CD4-positive, alpha-beta T cell treated with Interleukin-12 subunit alpha and Interleukin-12 subunit beta, for 1 hour (primary cell): ENCODE measurements around the gene CHST10.

Source experiments
- DNase-seq: peaks from one replicate; pipeline ENCODE4 v3.0.0-alpha.2; 2020

The CHST10 gene

GRCh38 chr2:100413571-100413970, 3.9 kb downstream of the CHST10 start:
- DNase-seq, result no peak

- no peak for DNase-seq
These were observed 4.6 kb downstream of the CHST10 start for GRCh38 chr2:100412881-100413321.

- no peak for DNase-seq
These were observed 5.0 kb downstream of the CHST10 start for GRCh38 chr2:100412466-100412865.

DNA sequence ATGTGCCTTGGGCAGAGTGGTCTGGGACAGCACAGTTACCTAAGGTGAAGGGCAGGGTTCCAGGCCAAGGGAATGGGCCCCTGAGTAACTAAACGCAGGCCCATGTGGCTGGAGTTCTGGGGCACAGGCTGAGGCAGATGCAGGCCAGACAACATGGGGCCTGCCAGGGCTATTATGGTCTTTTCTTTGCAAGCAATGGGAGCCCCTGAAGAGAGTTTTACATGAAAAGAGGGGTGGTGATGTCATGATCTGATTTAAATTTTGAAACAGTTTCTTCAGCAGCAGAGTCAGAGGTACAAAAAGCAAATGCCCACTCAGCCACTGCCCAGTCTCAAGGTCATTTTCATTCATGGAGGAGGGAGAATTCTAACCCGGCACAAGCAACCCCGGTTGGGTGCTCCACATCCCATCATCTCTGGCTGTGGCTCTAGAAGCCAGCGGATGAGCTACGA, 5.6 kb downstream of the CHST10 start:
- no peak for DNase-seq

- DNase-seq, result no peak
These were observed 7.4 kb downstream of the CHST10 start for GRCh38 chr2:100409975-100410647.

DNA sequence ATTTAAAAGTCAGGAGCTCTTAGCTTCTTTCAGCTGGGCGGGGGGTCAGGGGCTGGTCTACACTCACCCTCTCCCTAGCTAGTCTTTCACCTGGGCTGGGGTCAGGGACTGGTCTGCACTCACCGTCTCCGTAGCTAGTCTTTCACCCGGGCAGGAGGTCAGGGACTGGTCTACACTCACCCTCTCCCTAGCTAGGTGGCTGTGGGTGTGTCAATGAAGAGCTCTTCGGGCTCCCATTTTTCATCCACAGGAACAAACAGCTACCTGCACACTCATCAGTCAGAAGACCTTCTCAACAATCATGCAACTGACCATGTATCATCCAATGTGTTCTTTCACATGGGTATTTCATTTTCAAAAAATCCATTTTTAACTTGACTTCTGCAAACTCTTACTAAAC, 8.0 kb downstream of the CHST10 start:
- no peak for DNase-seq

GRCh38 chr2:100408941-100409340, 8.5 kb downstream of the CHST10 start:
- no peak for DNase-seq

- DNase-seq, result no peak
These were observed 9.4 kb downstream of the CHST10 start for GRCh38 chr2:100408104-100408503.

DNA sequence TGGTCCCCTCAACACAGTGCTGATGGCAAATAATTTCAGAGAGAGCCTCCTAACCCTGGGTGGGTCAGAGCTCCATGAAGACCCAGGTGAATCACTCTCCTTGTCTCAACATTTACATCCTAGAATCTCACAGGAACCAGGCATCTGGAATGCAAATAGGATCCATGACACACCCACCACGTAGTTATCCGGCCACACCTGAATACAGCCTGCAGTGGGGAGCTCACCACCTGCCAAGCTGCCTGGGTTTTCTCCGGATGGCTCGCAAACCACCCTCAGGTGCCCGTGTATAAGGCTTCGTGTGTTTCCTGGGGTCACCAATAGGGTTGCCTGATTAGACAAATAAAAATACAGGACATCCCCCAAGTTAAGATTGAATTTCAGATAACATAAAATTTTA, 9.9 kb downstream of the CHST10 start:
- no peak for DNase-seq

GRCh38 chr2:100407073-100407472, 10.4 kb downstream of the CHST10 start:
- no peak for DNase-seq

GRCh38 chr2:100406120-100406508, 11.4 kb downstream of the CHST10 start:
- DNase-seq, result no peak

DNA sequence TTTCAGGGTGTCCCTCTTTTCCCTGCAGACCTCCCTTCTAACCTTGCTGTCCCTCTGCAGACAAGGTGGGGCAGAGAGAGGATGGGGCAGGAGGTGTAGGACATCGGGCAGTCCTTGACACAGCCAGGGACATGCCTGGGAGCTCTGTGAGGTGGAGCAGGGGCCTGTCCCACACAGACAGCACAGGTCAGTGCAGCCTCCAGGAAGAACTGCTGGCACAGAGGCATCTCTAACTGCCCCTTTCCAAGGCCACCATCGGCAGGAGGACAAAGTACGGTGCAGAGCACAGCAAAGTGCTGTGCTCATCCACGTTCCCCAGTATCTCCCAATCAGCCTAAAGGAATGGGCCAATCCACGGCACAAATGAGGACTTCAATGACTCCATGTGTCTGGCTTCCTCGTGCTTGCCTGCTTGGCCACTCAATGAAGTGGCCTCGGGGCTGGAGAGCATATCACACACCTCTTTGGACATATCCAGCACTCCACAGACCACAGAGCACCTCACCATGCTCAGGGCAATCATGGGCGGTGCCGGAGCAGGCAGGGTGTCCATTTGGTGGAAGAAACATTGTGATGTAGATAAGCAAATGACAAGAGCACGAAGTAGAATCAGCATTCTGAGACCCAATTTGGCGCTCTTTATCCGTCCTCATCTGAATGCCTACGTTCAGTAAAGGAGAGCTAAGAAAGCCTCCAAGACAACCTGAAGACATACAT, 11.9 kb downstream of the CHST10 start:
- no peak for DNase-seq

DNA sequence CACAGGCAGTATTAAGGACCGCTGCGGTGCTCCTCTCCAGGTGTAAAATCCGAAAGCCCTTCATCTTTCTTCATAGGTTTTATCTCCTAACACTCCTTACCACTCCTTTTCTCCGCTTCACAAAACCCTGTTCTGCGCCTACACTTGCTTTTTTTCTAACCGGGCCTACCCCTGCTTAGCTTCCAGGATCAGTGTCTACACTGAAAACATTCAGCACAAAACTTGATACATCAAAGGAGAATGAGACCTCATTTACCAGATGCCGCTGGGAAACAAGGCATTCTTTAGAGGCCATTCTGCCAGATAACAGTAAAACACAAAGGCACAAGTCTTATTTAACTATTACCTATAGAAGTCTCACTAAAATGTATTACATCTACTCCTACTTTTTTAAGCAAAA, 13.1 kb downstream of the CHST10 start:
- no peak for DNase-seq

GRCh38 chr2:100403722-100404121, 13.7 kb downstream of the CHST10 start:
- DNase-seq, result no peak

GRCh38 chr2:100401268-100401667, 16.2 kb downstream of the CHST10 start:
- no peak for DNase-seq

DNA sequence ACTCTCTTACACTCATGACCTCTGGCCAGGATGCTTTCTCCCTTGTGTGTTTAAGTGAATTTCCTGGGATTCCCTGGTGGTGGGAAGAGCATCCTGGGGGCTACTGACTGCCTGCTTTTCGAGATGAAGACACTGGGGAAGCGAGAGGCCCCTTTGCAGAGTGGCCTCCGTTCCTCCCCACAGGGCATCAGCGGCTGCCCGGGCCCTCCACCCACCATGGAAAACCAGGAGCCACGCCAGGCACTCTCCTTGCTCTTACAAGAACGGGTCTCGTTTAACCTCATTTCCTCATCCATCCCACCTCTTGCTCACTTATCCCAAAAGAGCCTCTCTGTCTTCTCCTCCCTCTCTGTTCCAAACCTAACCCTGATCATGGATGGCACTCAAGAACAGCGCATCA, 17.8 kb downstream of the CHST10 start:
- DNase-seq, result no peak

- DNase-seq, result no peak
These were observed 19.5 kb downstream of the CHST10 start for GRCh38 chr2:100397976-100398375.

DNA sequence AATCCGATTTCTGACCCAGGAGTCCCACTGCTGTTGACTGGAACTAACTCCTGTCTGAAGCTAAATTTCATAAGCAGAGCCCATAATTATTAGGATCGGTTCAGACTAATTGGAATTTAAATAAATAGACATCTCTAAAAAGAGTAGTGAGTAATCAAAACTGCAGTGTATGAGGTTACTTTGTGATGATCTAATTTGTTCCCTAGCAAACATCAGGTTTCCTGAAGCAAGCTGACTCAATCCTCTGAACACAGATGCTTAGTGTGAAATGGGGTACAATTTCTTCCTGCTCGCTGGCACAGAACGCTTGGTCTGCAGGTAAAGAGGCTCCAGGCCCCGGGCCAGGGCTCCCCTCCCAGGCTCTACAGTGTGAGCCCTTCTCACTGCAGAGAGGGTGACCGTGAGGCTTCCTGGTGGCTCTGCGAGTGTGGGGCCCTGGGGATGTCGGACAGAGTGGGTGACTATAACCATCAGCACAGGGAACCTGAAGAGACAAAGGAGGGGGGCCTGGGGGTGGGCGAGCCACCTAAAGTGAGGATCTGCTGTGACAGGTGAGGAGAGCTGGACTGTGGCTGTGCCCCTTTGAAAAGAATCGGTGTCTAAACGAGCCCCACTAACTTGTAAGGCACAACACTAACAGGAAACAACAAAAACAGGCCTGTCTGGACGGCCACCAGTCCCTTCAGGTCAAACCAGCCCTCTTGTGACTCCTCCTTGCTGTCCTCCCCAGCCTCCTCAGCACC, 20.2 kb downstream of the CHST10 start:
- no peak for DNase-seq

DNA sequence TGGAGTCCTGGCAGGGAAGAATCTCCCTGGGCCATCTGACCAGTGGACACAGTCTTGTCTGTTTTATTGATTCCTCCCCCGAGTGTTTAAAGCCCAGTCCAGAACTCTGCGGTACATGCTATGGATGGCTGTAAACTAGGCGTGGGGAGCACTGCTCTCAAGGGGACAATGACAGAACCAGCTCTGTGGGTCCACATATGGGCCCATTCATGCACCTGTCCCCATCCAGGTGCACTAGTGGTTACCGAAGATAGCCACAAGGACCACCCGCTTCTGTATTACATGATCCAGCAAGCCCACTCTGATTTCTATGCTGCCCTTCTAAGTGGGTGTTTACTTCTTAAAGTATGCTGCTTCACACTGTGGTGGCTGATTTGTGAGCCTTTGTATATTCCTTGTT, 21.0 kb downstream of the CHST10 start:
- DNase-seq, result no peak

DNA sequence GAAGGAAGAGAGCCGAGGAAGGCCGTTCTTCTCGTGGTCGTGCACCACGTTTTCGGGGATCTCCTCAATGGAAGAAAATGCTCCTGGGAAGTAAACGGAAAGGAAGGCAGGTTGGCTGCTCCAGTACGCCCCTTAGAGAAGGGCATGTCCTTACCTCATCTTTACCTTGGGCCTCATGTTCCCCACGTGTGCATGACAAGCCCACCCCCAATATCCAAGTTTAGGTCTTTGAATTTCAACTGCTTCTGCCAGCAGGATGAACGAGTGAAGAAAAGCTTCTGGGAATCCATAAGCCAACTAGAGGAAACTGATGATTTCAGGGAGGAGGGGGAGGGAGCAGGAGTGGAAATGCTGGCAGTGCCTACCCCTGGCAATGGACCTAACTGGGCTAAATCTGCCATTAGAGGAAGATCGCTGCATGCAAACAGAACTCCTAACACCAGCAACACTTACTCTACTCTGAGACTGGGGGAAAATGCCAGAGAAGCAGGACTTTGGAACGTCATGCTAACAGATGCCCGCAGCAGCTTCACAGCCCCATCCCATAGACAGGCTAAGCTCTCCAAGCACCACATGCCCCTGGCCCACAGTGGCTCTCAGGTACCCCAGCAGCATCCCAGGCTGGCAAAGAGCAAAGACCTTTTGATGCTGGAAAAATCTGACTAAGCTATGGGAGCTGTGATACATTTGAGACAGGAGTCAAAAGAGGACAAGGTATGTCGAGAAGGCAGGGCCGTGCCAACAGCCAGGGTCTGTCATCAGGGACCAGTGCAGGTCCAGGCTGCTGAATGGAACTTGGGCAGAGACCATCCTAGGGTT, 21.7 kb downstream of the CHST10 start:
- DNase-seq, result no peak

DNA sequence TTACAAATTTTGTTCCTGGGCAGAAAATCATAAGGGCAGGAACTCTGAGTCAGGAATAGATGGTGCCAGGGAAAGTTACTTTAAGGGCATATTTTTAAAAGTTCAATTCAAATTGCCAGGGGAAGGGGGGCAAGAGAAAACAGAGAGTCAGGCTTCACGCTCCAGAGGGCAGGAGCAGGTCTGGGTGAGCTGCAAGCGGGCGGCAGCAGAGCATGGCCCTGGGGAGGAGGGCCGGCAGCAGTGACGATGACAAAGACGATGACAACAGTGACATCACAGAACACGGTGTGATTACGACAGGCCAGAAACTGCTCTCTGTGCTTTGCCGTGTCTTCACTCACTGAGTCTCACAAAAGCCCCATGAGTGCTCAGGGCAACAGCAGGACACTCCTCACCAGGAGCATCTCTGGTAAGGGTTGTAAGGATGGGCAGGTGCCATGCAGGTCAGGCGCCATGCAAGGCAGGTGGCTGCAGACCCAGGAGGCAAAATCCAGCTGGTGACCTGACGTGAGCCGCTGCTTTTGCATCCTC, 23.3 kb downstream of the CHST10 start:
- DNase-seq, result no peak

- no peak for DNase-seq
These were observed 24.1 kb downstream of the CHST10 start for GRCh38 chr2:100393362-100393761.

- no peak for DNase-seq
These were observed 24.8 kb downstream of the CHST10 start for GRCh38 chr2:100392715-100393114.
